GM23248 (cell line): ENCODE data around the gene CSF2.

Experiments used
- EZH2 ChIP-seq: fragments of 200-600 bp; sonication (generic); IDR thresholded peaks from 2 replicates; pipeline ENCODE4 v1.6.1; 2018; ENCODE audit warnings: antibody characterized with exemption, mild to moderate bottlenecking; ENCODE audit not compliant: insufficient read depth, poor library complexity, severe bottlenecking
- EZH2phosphoT487 ChIP-seq: fragments of 200-600 bp; sonication (generic); IDR thresholded peaks from 2 replicates; pipeline ENCODE4 v1.6.1; 2018; ENCODE audit warnings: antibody characterized with exemption, moderate library complexity, mild to moderate bottlenecking, low read depth; ENCODE audit not compliant: insufficient read depth

GRCh38 chr5:132067941-132068808, 5.4 kb upstream of the CSF2 start:
- TF ChIP-seq EZH2 (no peak), EZH2phosphoT487 (no peak)
